Left renal pelvis (tissue), 4 donors: Measurements from ENCODE around the gene DMBT1. TPM values are rescaled to one million over a fixed set of nuclear protein-coding genes. Genes with fewer than 3 reads are reported as not detected.
"Not testable (repeated sequence)": the region's sequence is repeated elsewhere in the genome, so short reads cannot be mapped to it uniquely, and the experiment has no call there.

Experiments used
- DNase-seq, 4 donors: peaks; one replicate each; pipeline ENCODE4 v3.0.0-alpha.2; 2013; ENCODE audit warnings: low read depth in 4 of 4, low spot score in 3 of 4
- polyA plus RNA-seq, 4 donors: library from polyadenylated mRNA; unstranded; fragments of 120-200 nt; gene quantifications; one replicate each; pipeline ENCODE4 v1.2.1, GENCODE V29; 2013; ENCODE audit not compliant: insufficient read length in 4 of 4

DMBT1 gene
- polyA plus RNA-seq, 4 donors: 0.05 to 0.11 (median 0.07) TPM; not detected in 1

DNA sequence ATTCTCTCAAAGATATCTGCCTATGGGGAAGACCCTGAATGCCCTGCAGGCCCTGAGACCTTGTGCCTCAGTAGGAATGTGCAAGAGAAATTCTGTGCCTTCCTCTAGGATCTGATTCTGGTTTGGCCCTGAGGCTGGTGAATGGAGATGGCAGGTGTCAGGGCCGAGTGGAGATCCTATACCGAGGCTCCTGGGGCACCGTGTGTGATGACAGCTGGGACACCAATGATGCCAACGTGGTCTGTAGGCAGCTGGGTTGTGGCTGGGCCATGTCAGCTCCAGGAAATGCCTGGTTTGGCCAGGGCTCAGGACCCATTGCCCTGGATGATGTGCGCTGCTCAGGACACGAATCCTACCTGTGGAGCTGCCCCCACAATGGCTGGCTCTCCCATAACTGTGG is 15.7 kb downstream of the DMBT1 start:
- no peak for DNase-seq

DNA sequence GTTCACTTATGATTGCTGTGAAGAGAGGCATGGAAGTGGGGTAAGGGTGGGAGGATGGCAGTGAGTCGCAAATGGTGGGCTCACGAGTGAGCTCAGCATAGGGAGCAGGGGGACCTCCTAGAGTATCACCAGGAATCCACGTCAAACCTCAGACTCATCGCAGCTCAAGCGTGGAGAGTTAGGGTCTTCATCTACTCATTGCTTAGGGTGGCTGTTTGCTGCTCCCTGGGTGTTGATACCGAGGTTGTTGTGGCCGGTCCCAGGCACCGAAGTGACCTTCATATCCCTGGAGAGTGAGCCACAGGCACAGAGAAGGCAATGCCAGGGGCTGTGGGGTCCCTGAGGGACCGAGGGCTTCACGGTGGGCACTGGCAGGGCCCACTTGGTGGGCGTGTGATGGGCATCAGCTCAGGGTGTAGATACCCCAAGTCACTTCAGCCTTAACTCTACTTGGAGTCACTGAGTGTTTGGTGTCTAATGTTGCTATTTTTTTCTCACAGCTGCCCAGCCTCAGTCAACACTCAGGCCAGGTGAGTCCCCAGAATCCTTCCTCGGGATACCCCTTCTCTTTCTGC is 16.8 kb downstream of the DMBT1 start:
- no peak for DNase-seq

DNA sequence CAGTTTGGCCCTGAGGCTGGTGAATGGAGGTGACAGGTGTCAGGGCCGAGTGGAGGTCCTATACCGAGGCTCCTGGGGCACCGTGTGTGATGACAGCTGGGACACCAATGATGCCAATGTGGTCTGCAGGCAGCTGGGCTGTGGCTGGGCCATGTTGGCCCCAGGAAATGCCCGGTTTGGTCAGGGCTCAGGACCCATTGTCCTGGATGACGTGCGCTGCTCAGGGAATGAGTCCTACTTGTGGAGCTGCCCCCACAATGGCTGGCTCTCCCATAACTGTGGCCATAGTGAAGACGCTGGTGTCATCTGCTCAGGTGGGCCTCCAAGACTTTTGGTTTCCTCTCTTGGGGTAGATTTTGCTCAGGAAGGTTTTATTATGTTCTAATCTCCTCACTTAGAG is 25.5 kb downstream of the DMBT1 start:
- DNase-seq: not testable (repeated sequence)

DNA sequence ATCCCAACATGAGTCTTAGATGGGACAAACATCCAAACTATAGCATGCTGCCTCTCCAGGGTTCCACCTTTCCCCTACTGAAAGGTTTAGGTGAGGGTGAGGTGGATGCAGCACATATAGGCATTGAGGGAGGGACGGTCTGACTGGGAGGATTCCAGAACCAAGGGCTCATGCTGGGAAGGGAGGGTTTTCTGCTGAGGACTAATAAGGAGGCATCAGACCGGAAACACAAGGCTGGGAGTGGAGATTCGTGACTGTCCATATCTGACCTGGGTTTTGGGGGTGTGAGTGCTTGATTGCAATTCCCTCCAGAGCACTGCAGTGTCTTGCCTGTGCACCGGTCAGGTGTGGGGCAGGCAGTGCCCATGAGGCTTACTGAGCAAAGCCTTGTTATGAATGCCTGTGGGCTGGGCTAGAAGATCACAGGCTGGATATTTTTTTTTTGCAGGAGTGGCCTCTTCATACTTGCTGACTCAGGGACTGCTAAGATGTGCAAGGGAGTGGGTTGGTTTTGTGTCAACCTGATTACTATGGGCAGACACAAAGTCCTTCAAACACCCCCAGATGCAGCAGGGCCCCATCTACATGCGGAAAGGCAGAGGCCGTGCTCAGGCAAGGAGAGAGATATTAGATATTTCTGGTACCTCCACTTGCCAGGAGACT is 26.7 kb downstream of the DMBT1 start:
- DNase-seq: no peak

DNA sequence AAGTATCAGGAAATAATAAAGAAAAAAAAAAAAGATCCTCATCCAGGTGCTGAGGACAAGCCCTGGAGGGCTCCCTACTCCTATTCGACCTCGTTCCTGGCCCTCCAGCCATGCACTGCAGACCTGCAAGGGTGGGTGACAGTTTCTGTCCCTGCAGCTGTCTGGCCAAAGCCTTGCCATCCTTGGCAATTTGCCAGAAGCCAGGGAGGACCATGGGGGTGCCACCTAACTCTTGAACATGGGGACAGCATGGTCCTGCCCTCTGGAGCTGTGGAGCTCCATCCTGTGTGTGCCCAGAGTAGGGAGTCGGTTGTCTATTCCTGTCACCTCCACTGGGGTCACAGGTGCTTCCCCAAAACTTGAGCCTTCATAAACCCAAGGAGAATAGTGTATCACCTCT is 27.8 kb downstream of the DMBT1 start:
- DNase-seq: no peak

DNA sequence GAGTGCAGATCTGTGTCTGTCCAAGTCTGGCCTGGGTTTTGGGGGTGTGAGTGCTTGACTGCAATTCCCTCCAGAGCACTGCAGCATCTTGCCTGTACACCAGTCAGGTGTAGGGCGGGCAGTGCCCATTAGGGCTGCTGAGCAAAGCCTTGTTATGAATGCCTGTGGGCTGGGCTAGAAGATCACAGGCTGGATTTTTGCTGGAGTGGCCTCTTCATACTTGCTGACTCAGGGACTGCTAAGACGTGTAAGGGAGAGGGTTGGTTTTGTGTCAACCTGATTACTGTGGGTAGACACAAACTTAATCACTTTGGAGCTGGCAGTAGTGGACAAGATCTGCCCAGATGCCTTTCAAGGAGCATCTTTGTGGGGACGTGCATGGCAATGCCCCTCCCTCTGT is 29.6 kb downstream of the DMBT1 start:
- DNase-seq: no peak

DNA sequence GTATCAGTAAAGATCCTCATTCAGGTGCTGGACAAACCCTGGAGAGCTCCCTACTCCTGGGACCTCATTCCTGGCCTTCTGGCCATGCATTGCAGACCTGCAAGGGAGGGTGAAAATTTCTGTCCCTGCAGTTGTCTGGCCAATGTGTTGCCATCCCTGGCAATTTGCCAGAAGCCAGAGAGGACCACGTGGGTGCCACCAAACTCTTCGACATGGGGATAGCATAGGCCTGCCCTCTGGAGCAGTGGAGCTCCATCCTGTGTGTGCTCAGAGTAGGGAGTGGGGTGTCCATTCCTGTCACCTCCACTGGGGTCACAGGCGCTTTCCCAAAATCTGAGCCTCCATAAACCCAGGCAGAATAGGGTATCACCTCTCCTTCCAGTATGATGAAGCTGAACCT is 31.2 kb downstream of the DMBT1 start:
- no peak for DNase-seq

DNA sequence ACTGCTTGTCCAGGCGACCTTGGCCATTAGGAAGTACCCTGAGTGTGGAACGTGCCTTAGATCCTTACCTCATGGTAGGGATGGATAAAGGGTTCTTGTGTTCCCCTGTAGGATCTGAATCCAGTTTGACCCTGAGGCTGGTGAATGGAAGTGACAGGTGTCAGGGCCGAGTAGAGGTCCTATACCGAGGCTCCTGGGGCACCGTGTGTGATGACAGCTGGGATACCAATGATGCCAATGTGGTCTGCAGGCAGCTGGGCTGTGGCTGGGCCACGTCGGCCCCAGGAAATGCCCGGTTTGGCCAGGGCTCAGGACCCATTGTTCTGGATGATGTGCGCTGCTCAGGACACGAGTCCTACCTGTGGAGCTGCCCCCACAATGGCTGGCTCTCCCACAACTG is 31.6 kb downstream of the DMBT1 start:
- no peak for DNase-seq

DNA sequence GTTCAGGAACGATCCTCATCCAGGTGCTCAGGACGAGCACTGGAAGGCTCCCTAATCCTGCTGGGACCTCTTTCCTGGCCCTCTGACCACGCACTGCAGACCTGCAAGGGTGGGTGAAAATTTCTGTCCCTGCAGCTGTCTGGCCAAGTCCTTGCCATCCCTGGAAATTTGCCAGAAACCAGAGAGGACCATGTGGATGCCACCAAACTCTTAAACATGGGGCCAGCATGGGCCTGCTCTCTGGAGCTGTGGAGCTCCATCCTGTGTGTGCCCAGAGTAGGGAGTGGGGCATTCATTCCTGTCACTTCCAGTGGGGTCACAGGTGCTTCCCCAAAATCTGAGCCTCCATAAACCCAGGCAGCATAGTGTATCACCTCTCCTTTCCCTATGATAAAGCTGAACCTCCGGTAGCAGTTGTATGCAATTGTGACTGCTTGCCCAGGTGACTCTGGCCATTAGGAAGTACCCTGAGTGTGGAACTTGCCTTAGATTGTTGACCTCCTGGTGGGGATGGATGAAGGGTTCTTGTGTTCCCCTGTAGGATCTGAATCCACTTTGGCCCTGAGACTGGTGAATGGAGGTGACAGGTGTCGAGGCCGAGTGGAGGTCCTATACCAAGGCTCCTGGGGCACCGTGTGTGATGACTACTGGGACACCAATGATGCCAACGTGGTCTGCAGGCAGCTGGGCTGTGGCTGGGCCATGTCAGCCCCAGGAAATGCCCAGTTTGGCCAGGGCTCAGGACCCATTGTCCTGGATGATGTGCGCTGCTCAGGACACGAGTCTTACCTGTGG is 57.1 kb downstream of the DMBT1 start:
- no peak for DNase-seq

DNA sequence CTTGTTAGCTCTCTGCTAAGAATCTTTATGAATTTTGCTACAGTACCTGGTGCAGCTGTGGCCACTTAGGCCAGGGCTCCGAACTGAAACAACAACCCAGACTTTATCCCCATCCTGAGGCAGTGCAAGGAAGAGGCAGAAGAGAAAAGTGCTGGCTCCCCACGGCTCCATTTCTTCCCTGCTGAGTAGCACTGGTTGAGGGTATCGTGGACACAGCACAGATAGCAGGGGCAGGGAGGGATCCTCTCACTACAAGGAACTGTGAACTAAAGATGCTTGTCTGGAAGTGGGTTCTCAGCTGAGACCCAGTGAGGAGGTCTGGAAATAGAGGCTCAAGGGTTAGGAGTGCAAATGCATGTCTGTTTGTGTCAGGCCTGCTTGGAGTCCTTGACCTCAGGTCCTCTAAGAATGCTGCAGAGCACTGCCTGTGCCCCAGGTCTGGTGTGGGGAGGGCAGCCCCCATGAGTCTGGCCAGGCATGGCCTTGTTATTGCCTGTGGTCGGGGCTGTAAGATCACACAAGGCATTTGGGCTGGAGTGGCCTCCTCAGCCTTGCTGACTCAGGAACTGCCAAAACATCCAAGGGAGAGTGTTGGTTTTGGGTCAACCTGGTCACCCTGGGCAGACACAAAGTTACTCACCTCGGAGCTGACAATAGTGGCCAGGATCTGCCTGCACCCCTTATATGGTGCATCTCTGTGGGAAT is 58.1 kb downstream of the DMBT1 start:
- no peak for DNase-seq

DNA sequence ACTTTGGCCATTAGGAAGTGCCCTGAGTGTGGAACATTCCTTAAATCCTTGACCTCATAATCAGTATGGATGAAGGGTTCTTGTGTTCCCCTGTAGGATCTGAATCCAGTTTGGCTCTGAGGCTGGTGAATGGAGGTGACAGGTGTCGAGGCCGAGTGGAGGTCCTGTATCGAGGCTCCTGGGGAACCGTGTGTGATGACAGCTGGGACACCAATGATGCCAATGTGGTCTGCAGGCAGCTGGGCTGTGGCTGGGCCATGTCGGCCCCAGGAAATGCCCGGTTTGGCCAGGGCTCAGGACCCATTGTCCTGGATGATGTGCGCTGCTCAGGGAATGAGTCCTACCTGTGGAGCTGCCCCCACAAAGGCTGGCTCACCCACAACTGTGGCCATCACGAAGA is 60.4 kb downstream of the DMBT1 start:
- DNase-seq: not testable (repeated sequence)

DNA sequence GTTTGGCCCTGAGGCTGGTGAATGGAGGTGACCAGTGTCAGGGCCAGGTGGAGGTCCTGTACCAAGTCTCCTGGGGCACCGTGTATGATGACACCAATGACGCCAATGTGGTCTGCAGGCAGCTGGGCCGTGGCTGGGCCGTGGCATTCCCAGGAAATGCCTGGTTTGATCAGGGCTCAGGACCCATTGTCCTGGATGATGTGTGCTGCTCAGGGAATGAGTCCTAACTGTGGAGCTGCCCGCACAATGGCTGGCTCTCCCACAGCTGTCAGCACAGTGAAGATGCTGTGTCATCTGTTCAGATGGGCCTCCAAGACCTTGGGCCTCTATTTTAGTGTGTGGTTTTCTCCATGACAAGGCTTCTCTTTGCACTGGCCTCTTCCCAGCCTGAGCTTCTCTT is 64.0 kb downstream of the DMBT1 start:
- DNase-seq: no peak

DNA sequence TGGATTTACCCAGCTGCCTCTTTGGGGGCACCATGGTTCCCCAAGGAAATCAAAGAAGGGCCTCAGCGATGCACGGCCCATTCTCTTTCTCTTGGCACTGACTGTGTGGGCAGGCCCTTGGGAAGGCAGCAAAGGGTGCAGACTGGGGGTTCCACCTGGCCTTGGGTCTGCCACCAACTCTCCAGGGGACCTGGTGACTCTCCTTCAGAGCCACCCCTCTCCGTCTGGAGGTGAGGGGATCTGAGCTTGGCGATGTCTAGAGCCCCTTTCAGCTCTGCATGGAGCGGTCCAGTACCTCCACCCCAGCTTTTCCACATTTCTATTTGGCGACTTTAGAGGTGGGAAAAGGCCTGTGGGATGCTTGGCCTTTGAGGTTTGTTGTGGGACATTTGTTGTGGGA is 70.0 kb downstream of the DMBT1 start:
- no peak for DNase-seq

DNA sequence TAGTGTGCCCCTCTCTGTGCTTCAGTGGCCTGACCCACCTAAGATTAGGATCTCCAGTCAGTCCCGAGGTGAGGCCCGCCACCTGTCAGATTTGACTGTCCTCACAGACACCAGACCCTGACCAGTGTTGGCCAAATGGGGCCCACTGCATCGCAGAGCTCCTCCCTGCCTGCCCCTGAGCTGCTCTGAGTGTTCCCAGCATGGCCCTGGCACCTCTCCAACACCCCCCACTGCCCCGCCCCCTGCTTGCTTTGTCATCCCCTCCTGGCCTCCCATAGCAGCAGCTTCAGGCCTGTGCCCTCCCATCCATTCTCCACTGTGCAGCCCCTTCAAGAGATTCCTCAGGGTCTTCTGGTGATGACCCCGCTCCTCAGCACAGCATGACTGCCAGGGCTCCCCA is 71.5 kb downstream of the DMBT1 start:
- no peak for DNase-seq

DNA sequence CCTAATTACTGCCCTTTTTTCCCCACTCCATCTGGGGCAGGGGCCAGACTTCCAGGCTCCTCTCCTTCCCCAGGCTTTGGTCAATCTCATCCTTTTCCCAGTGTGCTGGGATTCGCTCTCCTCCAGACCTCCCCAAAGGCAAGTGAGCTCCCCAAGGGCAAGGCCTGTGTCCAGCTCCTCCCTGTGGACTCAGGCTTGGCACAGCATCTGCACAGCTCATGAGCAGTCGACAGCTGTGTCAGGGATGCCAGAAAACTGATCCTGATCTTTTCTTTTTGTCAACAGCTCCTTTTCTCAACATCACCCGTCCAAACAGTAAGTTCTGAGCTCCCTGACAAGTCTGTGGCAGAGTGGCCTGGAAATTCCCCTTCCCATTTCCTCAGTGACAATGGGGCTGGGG is 72.0 kb downstream of the DMBT1 start:
- DNase-seq: no peak

DNA sequence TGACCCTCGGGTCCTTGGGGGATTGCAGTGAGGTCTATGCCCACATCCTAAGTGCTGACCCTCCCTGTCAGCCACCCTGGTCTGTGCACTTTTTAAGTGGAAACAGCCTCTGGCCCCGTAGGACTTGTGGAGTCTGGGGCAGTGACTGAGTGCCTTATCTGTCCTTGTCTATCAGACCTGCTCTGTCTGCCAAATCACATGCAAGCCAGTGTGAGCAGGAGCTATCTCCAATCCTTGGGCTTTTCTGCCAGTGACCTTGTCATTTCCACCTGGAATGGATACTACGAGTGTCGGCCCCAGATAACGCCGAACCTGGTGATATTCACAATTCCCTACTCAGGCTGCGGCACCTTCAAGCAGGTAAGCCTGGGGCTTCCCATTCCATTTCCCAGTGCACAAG is 76.4 kb downstream of the DMBT1 start:
- no peak for DNase-seq

DNA sequence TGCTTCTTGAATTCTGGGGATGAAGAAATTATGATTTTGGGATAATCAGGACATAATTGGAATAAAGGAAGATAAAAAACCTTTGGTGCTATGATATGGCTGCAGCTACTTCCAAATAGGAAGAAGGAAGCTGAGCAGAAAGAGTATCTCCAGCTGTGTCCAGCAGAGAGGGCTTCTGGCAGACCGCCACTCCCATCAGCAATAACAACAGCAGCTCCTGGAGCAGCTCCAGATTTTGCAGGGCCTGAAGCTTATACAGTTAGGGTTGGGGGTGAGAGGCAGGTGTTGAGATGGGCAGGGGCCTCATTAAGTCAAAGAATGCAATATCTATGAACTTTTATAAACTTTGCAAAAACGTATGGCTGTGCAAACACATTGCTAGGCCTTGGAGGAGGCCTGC is 76.8 kb downstream of the DMBT1 start:
- peak in 2 of 4 donors; percentile 20 for DNase-seq

DNA sequence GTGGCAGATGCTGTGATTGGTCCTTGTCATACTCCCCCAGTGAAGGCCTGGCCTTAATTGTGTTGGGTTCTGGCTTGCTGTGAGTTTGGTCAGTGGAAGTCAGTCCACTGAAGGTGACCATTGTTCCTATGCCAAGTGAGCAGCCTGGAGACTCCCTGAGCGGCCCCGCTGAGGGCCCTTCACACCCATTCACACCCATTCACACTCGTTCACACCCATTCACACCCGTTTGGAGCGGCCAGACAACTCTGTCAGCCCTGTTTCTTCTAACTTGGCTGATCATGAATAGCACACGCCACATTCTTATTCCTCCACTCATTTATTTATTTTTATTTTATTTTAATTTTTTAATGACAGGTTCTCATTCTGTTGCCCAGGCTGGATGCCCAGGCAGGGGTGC is 77.6 kb downstream of the DMBT1 start:
- DNase-seq: no peak

DNA sequence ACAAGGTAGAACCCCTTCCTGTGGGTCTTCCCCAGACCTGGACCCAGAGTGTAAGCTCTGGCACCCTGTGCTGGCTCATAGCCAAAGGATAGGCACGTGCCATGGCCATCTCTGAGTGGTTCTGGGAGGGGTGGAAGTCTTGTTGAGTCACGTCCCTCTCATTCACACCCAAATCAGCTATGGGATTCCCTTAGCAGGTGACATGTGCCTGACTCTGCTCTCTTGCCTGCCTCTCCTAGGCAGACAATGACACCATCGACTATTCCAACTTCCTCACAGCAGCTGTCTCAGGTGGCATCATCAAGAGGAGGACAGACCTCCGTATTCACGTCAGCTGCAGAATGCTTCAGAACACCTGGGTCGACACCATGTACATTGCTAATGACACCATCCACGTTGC is 79.2 kb downstream of the DMBT1 start:
- no peak for DNase-seq

DNA sequence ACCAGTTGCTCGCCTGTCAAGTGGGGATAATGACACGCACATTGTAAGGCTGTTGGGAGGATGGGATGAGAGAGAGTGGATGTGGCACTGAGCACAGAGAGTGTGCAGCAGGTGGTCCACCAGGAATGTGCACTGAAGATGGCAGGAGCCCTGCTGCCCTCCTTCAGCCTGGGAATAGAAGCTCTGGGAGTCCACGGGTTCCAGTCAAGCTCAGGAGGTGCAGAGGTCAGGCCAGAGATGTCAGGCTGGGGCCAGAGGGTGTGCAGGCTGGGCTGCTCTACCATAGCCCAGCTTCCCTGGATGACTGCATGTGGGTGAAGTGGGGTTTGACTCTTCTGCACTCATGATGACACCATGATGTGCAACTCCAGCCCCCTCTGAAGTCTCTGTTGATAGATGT is 80.4 kb downstream of the DMBT1 start:
- DNase-seq: no peak
